Breast epithelium (tissue), 3 donors: ENCODE measurements around the gene SERPINA9.

Source experiments
- CTCF ChIP-seq, 3 donors: fragments of 450-650 bp; IDR thresholded peaks; one replicate each; pipeline ENCODE4 v1.5.1; 2016 to 2017; ENCODE audit warnings: antibody characterized with exemption in 3 of 3, mild to moderate bottlenecking in 3 of 3, moderate library complexity in 3 of 3
- POLR2AphosphoS5 ChIP-seq, 3 donors: sonication (generic); formaldehyde crosslinking; IDR thresholded peaks; one replicate each; pipeline ENCODE4 v1.6.1; 2017; ENCODE audit warnings: antibody characterized with exemption in 3 of 3

DNA sequence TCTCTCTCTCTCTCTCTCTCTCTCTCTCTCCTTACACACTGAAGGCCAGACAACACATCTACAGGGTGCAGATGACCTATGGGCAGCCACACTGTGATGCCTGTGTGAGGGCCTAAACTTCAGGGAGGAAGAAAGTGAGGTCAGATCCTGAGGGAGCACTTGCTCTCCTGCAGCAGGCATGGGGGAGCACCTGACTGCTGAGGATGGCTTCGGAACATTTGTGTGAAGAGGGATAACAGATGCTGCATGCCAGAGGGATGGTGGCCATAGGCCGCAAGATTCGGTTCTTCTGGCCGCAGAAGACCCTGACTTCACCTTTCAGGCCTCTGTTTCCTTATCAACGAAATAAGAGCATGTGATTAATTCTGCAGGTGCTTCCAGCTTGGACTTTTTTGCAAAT, 11.7 kb downstream of the SERPINA9 start:
- TF ChIP-seq POLR2AphosphoS5 (IDR thresholded peaks at IDR 0.05) (no peak), CTCF (IDR thresholded peaks at IDR 0.05) (no peak)
